ENCODE data around the gene TUBGCP6.
"Not testable (repeated sequence)": the region's sequence is repeated elsewhere in the genome, so short reads cannot be mapped to it uniquely, and the experiment has no call there.

GRCh38 chr22:50168490-50169180 lies 76.2 kb downstream of the TUBGCP6 start:
- TF ChIP-seq ZNF70 (CRISPR knock-in tag; IDR thresholded peaks at IDR 0.05); ISL1 (CRISPR knock-in tag; IDR thresholded peaks at IDR 0.05); ZFP30 (CRISPR knock-in tag; IDR thresholded peaks at IDR 0.05); ZFP3 (CRISPR knock-in tag; IDR thresholded peaks at IDR 0.05); PPARA (CRISPR knock-in tag; IDR thresholded peaks at IDR 0.05; ENCODE audit: borderline replicate concordance); PATZ1 (CRISPR knock-in tag; IDR thresholded peaks at IDR 0.05; ENCODE audit: borderline replicate concordance): not testable (repeated sequence)

All from SK-N-SH treated with all-trans-retinoic acid at 6 μM for 48 hours (cell line).